ENCODE measurements around the gene MPND. TPM values are rescaled to one million over a fixed set of nuclear protein-coding genes. Genes with fewer than 3 reads are reported as not detected.

MPND gene
- total and polyA plus RNA-seq, 2 of the 13 experiments (the other 11 are each of a cell fraction or from before 2014, with no cell fraction given): 10.8 to 15.8 TPM

- TF ChIP-seq AHDC1 (CRISPR knock-in tag; IDR thresholded peaks at IDR 0.05; ENCODE audit: borderline replicate concordance) (0 out of 2 replicates have a peak, but pooled peaks have one; percentile 1), KLF11 (CRISPR knock-in tag; IDR thresholded peaks at IDR 0.05) (no peak), CHD4 (IDR thresholded peaks at IDR 0.05; ENCODE audit: borderline replicate concordance, low read length) (0 out of 2 replicates have a peak, but pooled peaks have one; percentile 22), KIAA2018 (CRISPR knock-in tag; IDR thresholded peaks at IDR 0.05; ENCODE audit: borderline replicate concordance) (no peak), FOXA3 (CRISPR knock-in tag; IDR thresholded peaks at IDR 0.05) (0 out of 2 replicates have a peak, but pooled peaks have one; percentile 6), KAT2B (IDR thresholded peaks at IDR 0.05; ENCODE audit: borderline replicate concordance, low read depth, low read length) (no peak), ZNF605 (CRISPR knock-in tag; IDR thresholded peaks at IDR 0.05) (no peak), ZNF121 (CRISPR knock-in tag; IDR thresholded peaks at IDR 0.05) (no peak)
- TF ChIP-seq, protein P1, sequence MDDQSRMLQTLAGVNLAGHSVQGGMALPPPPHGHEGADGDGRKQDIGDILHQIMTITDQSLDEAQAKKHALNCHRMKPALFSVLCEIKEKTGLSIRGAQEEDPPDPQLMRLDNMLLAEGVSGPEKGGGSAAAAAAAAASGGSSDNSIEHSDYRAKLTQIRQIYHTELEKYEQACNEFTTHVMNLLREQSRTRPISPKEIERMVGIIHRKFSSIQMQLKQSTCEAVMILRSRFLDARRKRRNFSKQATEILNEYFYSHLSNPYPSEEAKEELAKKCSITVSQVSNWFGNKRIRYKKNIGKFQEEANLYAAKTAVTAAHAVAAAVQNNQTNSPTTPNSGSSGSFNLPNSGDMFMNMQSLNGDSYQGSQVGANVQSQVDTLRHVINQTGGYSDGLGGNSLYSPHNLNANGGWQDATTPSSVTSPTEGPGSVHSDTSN (CRISPR knock-in tag; IDR thresholded peaks at IDR 0.05; ENCODE audit: borderline replicate concordance): no peak
- TF ChIP-seq, protein P2, sequence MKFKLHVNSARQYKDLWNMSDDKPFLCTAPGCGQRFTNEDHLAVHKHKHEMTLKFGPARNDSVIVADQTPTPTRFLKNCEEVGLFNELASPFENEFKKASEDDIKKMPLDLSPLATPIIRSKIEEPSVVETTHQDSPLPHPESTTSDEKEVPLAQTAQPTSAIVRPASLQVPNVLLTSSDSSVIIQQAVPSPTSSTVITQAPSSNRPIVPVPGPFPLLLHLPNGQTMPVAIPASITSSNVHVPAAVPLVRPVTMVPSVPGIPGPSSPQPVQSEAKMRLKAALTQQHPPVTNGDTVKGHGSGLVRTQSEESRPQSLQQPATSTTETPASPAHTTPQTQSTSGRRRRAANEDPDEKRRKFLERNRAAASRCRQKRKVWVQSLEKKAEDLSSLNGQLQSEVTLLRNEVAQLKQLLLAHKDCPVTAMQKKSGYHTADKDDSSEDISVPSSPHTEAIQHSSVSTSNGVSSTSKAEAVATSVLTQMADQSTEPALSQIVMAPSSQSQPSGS (CRISPR knock-in tag; IDR thresholded peaks at IDR 0.05): 0 out of 2 replicates have a peak, but pooled peaks have one; percentile 38
Measured at GRCh38 chr19:4375164-4376027, 32.0 kb downstream of the MPND start (continued).

Data from HepG2 (cell line).